Stimulated activated CD4-positive, alpha-beta T cell treated with anti-CD3 and anti-CD28 coated beads, Interleukin-12 subunit alpha, Interleukin-12 subunit beta, amount 100 ng/mL, for 48 hours (primary cell): ENCODE data around the gene ST13.
"Not testable (repeated sequence)": the region's sequence is repeated elsewhere in the genome, so short reads cannot be mapped to it uniquely, and the experiment has no call there.

ENCODE experiments used
- DNase-seq, 3 donors: peaks; one replicate each; pipeline ENCODE4 v3.0.0-alpha.2; 2020; ENCODE audit warnings: low read depth in 2 of 3, low spot score in 1 of 3

Gene ST13

DNA sequence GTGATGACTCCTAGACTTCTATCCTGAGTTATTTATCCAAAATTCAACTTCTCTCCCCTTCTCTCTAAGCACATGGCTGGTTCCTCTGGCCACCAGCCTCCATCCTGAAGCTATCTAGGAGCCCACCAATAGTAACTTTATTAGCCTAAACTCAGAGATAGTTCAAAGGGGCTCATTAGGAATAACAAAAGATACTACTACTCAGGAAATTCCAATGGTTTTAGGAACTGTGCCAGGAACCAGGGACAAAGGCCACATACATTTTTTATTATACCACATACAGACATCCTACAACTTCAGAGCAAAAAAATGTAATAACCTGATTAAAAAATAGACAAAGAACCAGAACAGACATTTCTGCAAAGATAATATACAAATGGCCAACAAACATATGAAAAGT, 65.2 kb downstream of the ST13 start:
- DNase-seq = no peak

DNA sequence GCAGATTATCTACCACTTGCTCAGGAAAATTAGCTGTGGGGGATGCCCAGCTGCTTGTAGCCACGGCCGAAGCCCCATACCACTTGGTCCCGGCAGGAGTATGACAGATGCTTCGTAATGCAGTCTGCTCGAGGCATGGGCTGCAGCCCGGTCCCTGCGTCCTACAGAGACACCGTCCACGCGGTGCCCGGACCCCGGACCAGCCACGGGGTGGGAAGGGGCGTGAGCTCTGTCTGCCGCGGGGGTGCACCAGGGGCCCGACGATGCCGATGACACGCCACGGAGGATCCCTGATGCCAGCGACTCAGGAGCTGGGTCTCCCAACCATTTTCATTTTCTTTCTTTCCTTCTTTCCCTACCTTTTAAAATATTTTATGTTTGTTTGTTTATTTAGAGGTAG, 67.3 kb downstream of the ST13 start:
- no peak for DNase-seq

DNA sequence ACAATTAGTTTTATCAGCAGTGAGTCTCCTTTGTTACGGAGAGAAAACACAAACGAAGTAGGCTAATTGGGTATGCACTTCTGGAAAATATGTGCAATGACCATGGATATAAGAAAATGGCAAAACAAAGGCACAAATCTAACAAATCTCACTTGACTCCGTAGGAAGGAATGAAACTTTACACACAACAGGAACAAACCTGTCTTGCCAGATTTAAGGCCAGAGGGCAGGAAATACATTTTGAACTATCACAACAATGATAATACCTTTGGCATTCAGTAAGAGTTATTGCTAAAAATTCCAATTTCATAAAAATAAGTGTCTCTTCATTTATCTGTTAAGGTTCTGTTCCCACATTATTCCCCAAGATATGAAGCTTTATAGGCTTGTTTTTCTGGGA, 73.9 kb downstream of the ST13 start:
- DNase-seq = no peak

DNA sequence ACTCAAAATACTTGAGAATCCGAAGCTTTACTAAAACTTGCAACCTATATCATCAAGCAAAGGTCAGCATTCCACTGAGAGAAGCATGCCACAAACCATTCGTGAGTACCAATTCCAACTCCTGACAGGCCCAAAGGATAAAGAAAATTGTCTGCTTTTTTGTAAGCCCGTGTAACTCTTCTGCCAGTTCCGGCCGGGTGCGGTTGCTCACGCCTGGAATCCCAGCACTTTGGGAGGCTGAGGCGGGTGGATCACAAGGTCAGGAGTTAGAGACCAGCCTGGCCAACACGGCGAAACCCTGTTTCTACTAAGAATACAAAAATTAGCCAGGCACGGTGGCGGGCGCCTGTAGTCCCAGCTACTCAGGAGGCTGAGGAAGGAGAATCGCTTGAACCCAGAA, 74.7 kb downstream of the ST13 start:
- not testable (repeated sequence) for DNase-seq
